Stomach (tissue), 4 donors: ENCODE results near the gene PKNOX2.

ENCODE experiments used
- EP300 ChIP-seq: sonication (generic); formaldehyde crosslinking; IDR thresholded peaks from one replicate; pipeline ENCODE4 v1.6.1; 2017; ENCODE audit warnings: antibody characterized with exemption
- POLR2A ChIP-seq, 4 donors: fragments of 450-650 bp; IDR thresholded peaks; one replicate each; pipeline ENCODE4 v1.6.1; 2016; ENCODE audit warnings: antibody characterized with exemption in 4 of 4, control low read depth in 2 of 4, mild to moderate bottlenecking in 1 of 4, moderate library complexity in 1 of 4
- POLR2AphosphoS5 ChIP-seq, 3 donors: sonication (generic); formaldehyde crosslinking; IDR thresholded peaks; one replicate each; pipeline ENCODE4 v1.6.1; 2016; ENCODE audit warnings: antibody characterized with exemption in 3 of 3
- TF ChIP-seq, protein P1 (sequence below), 7 experiments: fragments of 450-650 bp in 4 of 7; fragments of 200-600 bp in 3 of 7; sonication (generic) in 3 of 7; IDR thresholded peaks; one replicate each; pipeline ENCODE4 v1.5.1; 2016 to 2019; ENCODE audit warnings: antibody characterized with exemption in 7 of 7, control low read depth in 2 of 7, mild to moderate bottlenecking in 1 of 7

DNA sequence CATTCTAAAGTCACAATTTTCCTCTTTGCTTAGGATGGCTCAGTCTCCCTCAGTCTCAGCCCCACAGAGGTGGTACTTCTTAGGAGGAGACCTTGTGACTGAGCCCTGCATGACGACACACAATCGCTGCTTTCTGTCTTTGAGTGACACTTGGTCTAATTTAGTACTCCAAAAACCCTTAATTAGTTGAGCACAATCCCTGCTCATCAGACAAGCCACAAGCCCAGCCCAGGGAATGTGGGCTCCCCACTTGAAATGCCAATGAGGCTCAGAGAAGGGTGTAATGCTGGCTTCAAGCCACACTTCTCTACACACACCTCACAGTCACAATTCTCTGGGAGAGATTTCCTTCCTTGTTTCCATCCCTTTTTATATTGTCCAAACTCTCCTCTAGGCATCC lies 229.7 kb downstream of the PKNOX2 start:
- TF ChIP-seq, protein P1, sequence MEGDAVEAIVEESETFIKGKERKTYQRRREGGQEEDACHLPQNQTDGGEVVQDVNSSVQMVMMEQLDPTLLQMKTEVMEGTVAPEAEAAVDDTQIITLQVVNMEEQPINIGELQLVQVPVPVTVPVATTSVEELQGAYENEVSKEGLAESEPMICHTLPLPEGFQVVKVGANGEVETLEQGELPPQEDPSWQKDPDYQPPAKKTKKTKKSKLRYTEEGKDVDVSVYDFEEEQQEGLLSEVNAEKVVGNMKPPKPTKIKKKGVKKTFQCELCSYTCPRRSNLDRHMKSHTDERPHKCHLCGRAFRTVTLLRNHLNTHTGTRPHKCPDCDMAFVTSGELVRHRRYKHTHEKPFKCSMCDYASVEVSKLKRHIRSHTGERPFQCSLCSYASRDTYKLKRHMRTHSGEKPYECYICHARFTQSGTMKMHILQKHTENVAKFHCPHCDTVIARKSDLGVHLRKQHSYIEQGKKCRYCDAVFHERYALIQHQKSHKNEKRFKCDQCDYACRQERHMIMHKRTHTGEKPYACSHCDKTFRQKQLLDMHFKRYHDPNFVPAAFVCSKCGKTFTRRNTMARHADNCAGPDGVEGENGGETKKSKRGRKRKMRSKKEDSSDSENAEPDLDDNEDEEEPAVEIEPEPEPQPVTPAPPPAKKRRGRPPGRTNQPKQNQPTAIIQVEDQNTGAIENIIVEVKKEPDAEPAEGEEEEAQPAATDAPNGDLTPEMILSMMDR (IDR thresholded peaks at IDR 0.05) = no peak
- TF ChIP-seq EP300 (no peak), POLR2AphosphoS5 (IDR thresholded peaks at IDR 0.05) (no peak), POLR2A (IDR thresholded peaks at IDR 0.05) (no peak)
